ENCODE data around the gene ACE.

The ACE gene
- total RNA-seq, result 20.2 to 287 (median 121) reads per million in 18 experiments

DNA sequence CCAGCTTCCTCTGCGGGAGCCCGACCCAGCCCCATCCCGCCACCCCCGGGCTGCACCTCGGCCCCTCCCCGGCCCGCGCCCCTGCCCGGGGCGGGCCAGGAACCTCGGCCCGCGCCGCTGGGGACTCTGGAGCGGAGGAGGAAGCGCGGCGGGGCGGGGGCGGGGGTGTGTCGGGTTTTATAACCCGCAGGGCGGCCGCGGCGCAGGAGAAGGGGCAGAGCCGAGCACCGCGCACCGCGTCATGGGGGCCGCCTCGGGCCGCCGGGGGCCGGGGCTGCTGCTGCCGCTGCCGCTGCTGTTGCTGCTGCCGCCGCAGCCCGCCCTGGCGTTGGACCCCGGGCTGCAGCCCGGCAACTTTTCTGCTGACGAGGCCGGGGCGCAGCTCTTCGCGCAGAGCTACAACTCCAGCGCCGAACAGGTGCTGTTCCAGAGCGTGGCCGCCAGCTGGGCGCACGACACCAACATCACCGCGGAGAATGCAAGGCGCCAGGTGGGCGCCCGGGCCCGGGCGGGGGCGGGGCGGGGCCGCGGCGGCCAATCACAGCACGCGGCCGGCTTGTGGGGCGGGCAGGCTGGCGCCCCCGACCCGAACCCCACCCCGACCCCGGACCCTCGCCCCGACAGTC lies at the start of gene ACE:
Gene ACE (plus strand): TSS at position 208 of the 626 bp plus-strand sequence. CDS start 34 bp downstream, at position 242.
- DNase-seq, result peak; percentile 58 to 70

DNA sequence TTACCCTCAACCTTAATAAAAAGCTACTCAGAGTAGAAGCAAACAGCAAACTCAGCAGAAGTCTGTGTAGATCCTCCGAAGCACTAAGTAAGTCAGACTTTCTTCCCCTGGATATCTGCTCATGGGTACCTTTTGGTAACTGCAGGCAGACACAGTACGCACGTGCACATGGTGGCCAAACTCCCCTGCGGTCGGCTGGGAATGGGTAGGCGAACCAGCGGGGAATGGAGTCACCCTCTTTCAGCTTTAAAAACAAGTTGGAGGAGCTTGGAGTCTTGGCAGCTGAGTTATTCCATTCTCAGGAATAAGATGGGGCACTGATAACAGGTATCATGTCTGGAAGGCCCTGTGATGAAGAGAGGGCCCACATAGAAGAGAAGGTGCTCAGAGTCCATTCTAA lies 47.1 kb upstream of the ACE start:
- no peak for DNase-seq

GRCh38 chr17:63430223-63430622 lies 46.6 kb upstream of the ACE start:
- no peak for DNase-seq

DNA sequence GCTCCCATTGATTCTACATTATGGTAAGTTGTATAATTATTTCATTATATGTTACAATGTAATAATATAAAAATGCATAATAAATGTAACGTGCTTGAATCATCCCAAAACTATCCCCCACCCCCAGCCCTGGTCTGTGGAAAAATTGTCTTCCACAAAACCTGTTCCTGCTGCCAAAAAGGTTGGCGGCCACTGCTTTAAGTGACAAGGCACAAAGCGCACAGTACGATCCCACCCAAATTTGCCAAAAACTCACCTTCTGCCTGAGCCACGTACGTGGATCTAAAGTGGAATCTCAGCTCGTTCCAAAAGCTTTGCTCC lies 45.3 kb upstream of the ACE start:
- no peak for DNase-seq

DNA sequence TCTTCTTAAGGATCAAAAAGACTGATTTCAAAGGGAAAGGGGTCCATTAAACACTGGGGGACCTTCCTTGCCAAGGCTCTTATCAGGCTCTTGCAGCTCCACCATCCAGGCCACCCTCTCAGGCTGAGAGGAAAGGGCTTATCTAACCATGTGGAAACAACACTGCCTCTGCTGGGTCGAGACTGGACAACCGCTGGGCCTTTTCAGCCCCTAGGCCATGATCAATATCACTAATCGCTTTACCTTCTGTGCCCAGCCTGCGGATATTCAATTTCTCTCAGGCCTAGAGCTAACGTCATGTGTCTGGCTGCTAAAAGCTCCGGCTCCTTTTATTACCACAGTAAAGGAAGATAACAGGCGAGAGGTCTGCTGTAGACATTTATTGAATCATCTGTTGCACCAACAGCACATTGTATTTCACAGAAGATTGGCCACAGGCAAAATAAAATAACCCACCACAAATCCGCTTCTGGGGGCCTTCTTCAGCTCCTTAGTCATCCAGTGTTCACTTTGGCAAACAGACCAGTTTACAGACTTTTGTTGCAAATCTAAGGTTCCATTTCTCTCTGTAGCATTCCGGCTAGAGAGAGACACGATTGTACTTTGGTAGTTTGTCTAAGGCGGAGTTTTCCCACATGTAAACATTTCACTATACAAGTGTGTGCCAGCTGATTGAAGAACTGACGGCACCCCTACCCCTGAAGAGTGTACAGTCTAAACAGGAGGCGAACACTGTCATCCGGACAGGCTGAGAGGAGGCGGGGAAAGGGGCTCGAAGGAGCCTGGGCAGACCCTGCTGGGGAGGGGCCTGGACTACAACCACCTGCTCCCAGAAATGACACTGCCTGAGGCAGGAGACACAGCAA lies 44.7 kb upstream of the ACE start:
- no peak for DNase-seq

DNA sequence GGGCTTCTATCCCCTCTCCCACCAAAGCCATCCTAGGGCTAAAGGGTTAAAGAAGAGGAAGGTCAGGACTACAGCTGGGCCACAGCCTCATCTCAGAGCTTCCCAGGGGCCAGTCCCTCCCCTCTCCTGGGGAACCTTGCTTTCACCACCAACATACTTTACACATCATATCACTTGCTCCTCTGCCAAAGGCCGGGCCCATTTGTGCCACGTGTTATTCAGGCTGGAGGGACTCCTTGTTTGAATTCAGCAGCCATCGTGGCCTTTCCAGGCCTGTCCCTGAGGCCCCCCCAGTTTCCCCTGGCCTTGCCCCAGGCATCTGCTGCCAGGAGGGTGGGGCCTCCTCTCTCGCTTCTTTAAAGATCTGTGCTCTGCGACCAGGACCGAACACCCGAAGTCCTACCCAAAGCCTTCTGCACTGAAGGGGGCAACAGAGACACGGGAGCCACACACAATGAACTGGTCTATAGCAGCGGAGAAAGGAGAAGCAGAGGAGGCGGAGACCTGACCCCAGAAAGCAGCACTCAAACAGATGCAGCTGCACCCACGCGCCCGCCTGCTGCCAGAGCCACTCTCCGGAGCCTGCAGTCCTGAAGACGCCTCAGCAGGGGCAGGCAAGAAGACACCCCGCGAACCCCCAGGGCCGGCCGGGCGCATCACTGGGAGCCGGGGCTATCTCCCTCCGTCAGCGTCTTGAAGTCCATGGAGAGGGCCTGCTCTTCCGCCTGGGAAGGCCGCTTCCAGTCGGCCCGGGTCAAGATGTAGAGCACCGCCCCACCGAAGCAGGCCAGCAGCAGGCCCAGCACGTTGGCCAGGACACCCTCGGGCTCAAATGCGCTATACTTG lies 42.9 kb upstream of the ACE start:
- peak; percentile 54 to 86 for DNase-seq

GRCh38 chr17:63434951-63435571 lies 41.8 kb upstream of the ACE start:
- peak; percentile 69 to 80 for DNase-seq

- no peak for DNase-seq
Measured at GRCh38 chr17:63435681-63436522, 41.0 kb upstream of the ACE start.

GRCh38 chr17:63436523-63437110 lies 40.2 kb upstream of the ACE start:
- DNase-seq, result no peak

DNA sequence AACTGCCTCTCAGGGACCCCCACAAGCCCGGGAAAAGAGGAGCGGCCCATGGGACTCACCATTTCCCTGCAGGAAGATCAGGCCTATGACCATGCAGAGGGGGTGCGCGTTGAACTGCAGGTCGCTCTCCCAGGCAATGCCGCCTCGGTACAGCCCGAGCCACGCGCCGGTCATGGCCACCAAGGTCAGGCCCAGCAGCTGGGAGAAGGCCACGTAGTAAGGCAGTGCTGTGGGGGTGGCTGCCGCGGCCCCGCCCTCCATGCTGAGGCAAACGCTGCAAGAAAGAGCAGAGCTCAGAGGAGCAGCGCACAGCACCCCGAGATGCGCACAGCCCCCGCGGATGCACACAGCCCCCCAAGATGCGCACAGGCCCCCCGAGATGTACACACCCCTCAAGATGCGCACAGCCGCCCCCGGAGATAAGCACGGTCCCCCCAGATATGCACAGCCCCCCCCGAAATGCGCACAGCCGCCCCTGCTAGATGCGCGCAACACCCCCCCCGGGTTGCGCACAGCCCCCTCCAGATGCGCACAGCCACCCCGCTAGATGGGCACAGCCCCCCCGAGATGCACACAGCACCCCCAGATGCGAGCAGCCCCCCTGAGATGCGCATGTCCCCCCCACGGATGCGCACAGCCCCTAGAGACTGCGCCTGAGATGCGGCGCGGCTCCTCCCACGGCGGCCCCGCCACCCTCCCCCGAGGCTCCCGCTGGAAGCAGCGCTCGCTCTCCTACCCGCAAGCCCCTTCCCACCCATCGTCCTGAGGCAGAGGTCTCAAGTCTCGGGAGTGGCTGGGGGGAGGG lies 39.4 kb upstream of the ACE start:
- DNase-seq, result no peak

- DNase-seq, result no peak
Measured at GRCh38 chr17:63438092-63439051, 38.5 kb upstream of the ACE start.

DNA sequence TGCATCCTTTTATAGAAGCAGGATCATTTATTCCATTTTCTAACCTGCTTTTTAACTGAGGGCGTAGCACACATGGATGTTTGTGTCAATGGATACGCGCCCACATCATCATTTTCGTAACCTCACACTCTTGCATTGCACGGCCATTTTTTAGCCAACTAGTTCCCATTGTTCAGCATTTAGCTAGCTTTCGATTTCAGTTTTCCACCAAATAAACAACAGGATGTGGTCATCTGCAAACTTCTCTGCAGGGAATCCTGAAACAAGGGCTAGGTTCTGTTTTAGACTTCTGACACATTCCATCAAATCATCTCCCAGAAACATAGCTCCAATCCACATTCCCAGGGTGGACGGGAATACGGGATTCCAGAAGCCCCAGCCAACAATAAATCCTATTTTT lies 37.2 kb upstream of the ACE start:
- DNase-seq, result peak; percentile 87 to 92

- no peak for DNase-seq
Measured at GRCh38 chr17:63440127-63440769, 36.6 kb upstream of the ACE start.

DNA sequence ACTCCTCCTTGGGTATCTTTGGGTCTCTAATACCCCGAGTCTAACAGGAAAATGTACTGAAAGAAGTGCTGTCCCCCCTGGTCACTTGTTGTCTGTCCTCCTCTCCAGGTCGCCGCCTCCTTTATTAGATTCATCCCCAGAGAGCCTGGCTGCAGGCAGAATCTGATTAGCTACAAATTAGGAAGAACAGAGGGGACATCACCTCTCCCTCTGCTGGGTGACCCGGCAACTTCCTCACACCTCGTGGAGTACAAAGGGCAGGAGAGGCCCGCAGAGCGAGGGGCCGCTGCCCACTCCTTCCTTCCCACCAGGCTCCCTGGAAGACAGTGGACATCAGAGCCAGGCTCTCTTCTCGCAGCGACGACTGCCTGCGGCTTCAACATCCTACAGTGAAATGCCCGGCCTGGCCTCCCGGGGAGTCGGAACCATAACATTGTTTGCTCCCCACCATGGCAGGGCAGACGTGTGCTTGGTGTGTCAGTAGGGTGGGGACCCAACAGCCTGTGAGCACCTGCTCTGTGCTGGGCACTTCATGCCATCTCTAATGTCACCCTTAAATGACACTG lies 36.0 kb upstream of the ACE start:
- DNase-seq, result no peak

DNA sequence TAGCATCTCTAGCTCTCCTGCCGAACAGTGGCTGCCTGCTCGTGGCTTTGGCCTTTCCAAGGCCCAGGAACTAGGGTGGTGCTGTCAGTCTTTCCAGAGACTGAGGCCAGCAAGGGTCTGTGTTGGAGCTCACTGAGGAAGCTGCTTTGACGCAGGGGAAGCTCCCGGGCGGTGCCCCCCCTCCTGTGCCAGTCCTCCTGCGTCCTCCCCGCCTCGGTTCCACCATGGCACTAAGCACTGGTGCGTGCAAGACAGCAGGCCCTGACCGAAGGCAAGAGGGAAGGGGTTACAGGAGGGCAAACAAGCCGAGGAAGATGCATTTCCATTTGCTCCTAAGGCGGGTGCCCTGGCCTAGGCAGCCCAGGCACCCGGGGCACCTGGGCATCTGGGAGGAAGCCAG lies 35.2 kb upstream of the ACE start:
- DNase-seq, result no peak

GRCh38 chr17:63442074-63442473 lies 34.8 kb upstream of the ACE start:
- no peak for DNase-seq

- no peak for DNase-seq
Measured at GRCh38 chr17:63442549-63443035, 34.3 kb upstream of the ACE start.

DNA sequence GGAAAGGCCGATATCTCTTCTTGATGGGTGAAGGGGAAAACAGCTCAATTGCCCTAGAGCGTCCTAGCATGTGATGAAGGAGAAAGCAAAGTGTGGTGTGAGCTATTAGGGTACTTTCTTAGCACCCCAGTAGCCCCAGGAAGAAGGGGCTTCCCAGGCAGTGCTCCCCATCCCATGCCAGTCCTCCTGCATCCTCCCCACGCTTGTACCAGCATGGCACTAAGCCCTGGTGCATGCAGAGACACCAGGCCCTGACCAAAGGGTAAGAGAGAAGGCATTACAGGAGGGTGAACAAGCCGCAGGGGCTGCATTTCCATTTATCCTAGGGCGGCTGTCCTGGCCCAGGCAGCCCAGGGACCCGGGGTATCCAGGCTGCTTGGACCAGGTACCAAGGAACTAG lies 33.8 kb upstream of the ACE start:
- no peak for DNase-seq

Data from inflammatory macrophage (primary cell).